Tibial artery (tissue), 4 donors: ENCODE measurements around the gene KRTDAP.

ENCODE experiments used
- DNase-seq, 2 donors: peaks; one replicate each; pipeline ENCODE4 v3.0.0-alpha.2; 2019
- H3K27ac ChIP-seq, 2 donors: fragments of 200-600 bp; sonication (generic) in 1 of 2; 1 replicate in 1 of 2; 2 replicates in 1 of 2; pipeline ENCODE4 v1.5.1; 2018 to 2019; ENCODE audit warnings: mild to moderate bottlenecking in 1 of 2
- H3K27me3 ChIP-seq, 2 donors: fragments of 200-600 bp; sonication (generic) in 1 of 2; one replicate each; pipeline versions ENCODE4 v1.5.1 to v1.6.0; 2016 to 2019
- H3K36me3 ChIP-seq, 3 donors: fragments of 200-600 bp; sonication (generic) in 2 of 3; one replicate each; pipeline ENCODE4 v1.5.1; 2016 to 2019; ENCODE audit warnings: mild to moderate bottlenecking in 2 of 3
- H3K4me1 ChIP-seq, 4 donors: fragments of 200-600 bp; sonication (generic) in 2 of 4; 1 replicate in 3 of 4; 2 replicates in 1 of 4; pipeline ENCODE4 v1.5.1; 2016 to 2019
- H3K4me3 ChIP-seq, 2 donors: fragments of 200-600 bp; sonication (generic) in 1 of 2; 1 replicate in 1 of 2; 2 replicates in 1 of 2; pipeline ENCODE4 v1.5.1; 2018 to 2019; ENCODE audit warnings: mild to moderate bottlenecking in 2 of 2
- H3K9me3 ChIP-seq, 3 donors: fragments of 200-600 bp; sonication (generic) in 1 of 3; one replicate each; pipeline ENCODE4 v1.5.1; 2016 to 2019
- CTCF ChIP-seq, 2 experiments: fragments of 200-600 bp in 1 of 2; fragments of 450-650 bp in 1 of 2; IDR thresholded peaks; one replicate each; pipeline ENCODE4 v1.5.1; 2017 to 2019; ENCODE audit warnings: antibody characterized with exemption in 2 of 2, mild to moderate bottlenecking in 1 of 2, moderate library complexity in 1 of 2
- intact Hi-C: fragments of 100-400 bp; cut with DNase I; formaldehyde crosslinking; loops from one replicate; pipeline ENCODE4 v1.15.0; 2023; ENCODE audit warnings: low total_unique reads

KRTDAP gene

GRCh38 chr19:35511337-35511736 lies 21.1 kb upstream of the KRTDAP start:
- no peaks in the 10 kb centered on the region for H3K36me3 ChIP-seq
- intact Hi-C loops, result no loop called here
- no peak for TF ChIP-seq CTCF (IDR thresholded peaks at IDR 0.05)
- no peak for DNase-seq
- no peaks in the 10 kb centered on the region for H3K9me3 ChIP-seq
- peaks cover 0 to 20% (median 8%) of the 10 kb centered on the region in 4 donors for H3K4me1 ChIP-seq
- H3K27me3 ChIP-seq, result peaks cover 0 to 47% of the 10 kb centered on the region in 2 donors
- H3K27ac ChIP-seq, result no peak overlapping the region
- H3K4me3 ChIP-seq, result no peak overlapping the region

GRCh38 chr19:35510626-35510964 lies 20.3 kb upstream of the KRTDAP start:
- peak overlapping the region; percentile 40 to 48 for H3K4me3 ChIP-seq
- H3K36me3 ChIP-seq, result peaks cover 0 to 4% (median 0%) of the 10 kb centered on the region in 3 donors
- no peaks in the 10 kb centered on the region for H3K9me3 ChIP-seq
- intact Hi-C loops, result no loop called here
- H3K27ac ChIP-seq, result no peak overlapping the region
- no peak for DNase-seq
- no peak for TF ChIP-seq CTCF (IDR thresholded peaks at IDR 0.05)
- H3K27me3 ChIP-seq, result peaks cover 0 to 47% of the 10 kb centered on the region in 2 donors
- H3K4me1 ChIP-seq, result peaks cover 0 to 20% (median 8%) of the 10 kb centered on the region in 4 donors

- intact Hi-C loops, result no loop called here
- peaks cover 0 to 20% (median 8%) of the 10 kb centered on the region in 4 donors for H3K4me1 ChIP-seq
- peaks cover 0 to 10% (median 0%) of the 10 kb centered on the region in 3 donors for H3K36me3 ChIP-seq
- peaks cover 0 to 47% of the 10 kb centered on the region in 2 donors for H3K27me3 ChIP-seq
- H3K27ac ChIP-seq, result peak overlapping the region; percentile 38 to 51
- peak overlapping the region; percentile 40 to 48 for H3K4me3 ChIP-seq
- H3K9me3 ChIP-seq, result no peaks in the 10 kb centered on the region
- peak; percentile 49 to 74 for DNase-seq
- peak; percentile 81 to 91 for TF ChIP-seq CTCF (IDR thresholded peaks at IDR 0.05)
Measured at GRCh38 chr19:35509861-35510625, 19.8 kb upstream of the KRTDAP start.

- Histone ChIP-seq H3K36me3 (peaks cover 0 to 10% (median 0%) of the 10 kb centered on the region in 3 donors), H3K27ac (peak overlapping the region in 1 of 2 donors; percentile 12), H3K4me1 (peaks cover 0 to 17% (median 8%) of the 10 kb centered on the region in 4 donors), H3K4me3 (peak overlapping the region; percentile 40 to 48), H3K9me3 (no peaks in the 10 kb centered on the region), H3K27me3 (peaks cover 0 to 42% of the 10 kb centered on the region in 2 donors)
- intact Hi-C loops, result no loop called here
- TF ChIP-seq CTCF (IDR thresholded peaks at IDR 0.05), result no peak
- DNase-seq, result no peak
Measured at GRCh38 chr19:35509018-35509652, 18.9 kb upstream of the KRTDAP start.

GRCh38 chr19:35508129-35508528 lies 17.9 kb upstream of the KRTDAP start:
- Histone ChIP-seq H3K9me3 (no peaks in the 10 kb centered on the region), H3K27me3 (peaks cover 0 to 32% of the 10 kb centered on the region in 2 donors), H3K4me3 (no peak overlapping the region), H3K27ac (no peak overlapping the region), H3K4me1 (peaks cover 0 to 17% (median 8%) of the 10 kb centered on the region in 4 donors), H3K36me3 (peaks cover 0 to 10% (median 0%) of the 10 kb centered on the region in 3 donors)
- DNase-seq, result no peak
- no peak for TF ChIP-seq CTCF (IDR thresholded peaks at IDR 0.05)
- intact Hi-C loops, result no loop called here
